Endometrial microvascular endothelial cells (primary cell): ENCODE data around the gene CATSPER4. TPM values are rescaled to one million over a fixed set of nuclear protein-coding genes. Genes with fewer than 3 reads are reported as not detected.

Experiments
- in situ Hi-C: cut with HindIII; loops from 2 replicates; pipeline ENCODE4 v1.10.0; 2017; ENCODE audit warnings: low sequenced_read_pairs, low pct_unique_long_range_greater_than_20kb; ENCODE audit errors: inconsistent ontology term
- total RNA-seq: library from RNA; depleted of rRNA; stranded (reverse); fragments of >200 nt; gene quantifications from one replicate; pipeline ENCODE4 v1.2.3, GENCODE V29; 2015; ENCODE audit errors: inconsistent ontology term

The CATSPER4 gene
- not detected for total RNA-seq

DNA sequence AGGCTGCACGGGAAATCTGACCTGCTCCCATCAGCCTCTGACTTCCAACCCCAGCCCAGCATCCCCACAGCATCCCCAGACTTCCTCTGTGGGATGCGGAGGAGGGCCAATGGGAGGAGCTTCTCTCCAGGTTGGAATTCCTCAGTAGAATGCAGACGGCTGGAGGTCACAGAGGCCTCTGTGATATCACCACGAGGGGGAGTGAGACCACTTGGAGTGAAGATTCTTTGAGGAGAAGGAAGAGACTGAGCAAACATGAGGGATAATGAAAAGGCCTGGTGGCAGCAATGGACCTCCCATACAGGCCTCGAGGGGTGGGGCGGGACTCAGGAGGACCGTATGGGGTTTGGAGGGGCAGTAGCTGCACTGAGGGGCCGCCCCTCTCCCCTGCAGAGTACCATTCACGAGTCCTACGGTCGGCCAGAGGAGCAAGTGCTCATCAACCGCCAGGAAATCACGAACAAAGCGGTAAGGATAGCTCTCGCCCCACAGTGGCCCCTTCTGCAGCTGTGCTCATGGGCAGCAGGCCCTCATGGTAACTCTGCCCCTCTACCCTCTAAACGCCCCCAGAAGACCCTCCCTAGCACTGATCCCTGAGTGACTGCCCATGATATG, at the start of gene CATSPER4:
CATSPER4 (plus strand) TSS at position 230 of the 615 bp plus-strand sequence; CDS start at position 256, 26 bp downstream.
- in situ Hi-C loops: no loop called here

DNA sequence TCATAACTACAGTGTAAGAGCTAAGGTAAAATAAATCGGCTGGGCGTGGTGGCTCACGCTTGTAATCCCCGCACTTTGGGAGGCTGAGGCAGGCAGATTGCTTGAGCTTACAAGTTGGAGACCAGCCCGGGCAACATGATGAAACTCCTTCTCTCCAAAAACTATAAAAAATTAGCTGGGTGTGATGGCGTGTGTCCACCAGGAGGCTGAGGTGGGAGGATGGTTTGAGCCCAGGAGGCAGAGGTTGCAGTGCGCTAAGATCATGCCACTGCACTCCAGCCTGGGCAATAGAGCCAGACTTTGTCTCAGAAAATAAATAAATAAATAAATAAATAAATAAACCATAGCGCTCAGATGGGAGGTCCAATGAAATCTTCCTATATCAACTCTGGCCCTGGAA, 48.2 kb upstream of the CATSPER4 start:
- in situ Hi-C loops: no loop called here

DNA sequence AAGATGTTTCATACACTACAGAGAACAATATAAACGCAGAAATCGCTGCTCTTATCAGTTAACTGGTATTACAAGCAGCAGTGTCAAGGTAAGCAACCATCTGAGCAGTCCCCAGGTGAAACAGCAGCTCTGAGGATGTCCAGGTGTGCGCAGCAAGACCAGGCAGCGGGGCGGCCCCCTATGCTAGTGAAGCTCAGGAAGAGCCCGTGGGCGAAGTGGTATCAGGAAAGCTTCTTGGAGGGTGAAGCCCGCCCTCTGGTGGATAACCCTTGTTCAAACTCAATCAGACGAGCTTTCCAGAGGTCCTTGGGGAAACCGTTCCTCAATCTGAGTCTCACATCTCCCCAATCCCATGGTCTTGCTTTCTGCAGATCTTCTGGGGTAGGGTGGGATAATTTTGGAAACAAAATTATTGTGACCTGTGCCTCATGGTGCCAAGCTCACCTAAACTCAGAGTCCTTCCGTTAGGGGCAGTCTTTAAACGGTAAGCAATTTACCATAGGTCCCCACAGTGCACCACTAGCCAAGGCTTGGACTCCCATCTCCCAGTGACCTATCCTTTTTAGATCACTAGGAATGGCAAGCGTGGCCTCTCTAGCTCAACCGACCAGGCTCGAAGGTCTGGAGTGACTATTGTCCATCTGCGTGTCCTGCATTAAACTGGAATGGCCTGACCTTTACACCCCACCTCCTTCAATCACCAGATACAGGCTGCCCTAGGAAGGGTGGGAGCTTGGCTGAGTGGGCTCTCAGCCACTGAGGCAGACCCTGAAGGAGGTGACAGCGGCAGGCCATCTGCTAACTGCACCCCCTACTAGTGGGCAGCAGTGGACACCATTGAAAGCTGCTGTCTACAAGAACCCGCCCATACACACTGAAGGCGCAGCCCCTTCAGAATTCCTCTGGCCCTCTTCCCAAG, 45.1 kb upstream of the CATSPER4 start:
- in situ Hi-C loops: no loop called here

DNA sequence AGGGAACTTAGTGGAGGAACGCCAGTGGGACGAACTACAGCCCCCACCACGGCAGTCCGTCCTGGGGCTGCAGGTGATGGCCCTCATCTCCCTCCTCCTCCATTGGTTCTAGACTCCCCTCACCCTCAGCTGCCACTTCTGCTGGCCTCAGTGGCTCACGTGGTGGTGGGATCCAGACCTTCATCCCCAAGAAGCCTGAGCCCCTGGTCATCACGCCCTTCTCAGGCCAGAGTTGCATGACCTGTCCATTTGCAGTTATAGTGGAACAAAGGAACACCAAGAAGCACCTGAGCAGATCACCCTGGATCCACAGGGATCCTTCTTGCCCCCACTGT, 44.5 kb upstream of the CATSPER4 start:
- in situ Hi-C loops: no loop called here

DNA sequence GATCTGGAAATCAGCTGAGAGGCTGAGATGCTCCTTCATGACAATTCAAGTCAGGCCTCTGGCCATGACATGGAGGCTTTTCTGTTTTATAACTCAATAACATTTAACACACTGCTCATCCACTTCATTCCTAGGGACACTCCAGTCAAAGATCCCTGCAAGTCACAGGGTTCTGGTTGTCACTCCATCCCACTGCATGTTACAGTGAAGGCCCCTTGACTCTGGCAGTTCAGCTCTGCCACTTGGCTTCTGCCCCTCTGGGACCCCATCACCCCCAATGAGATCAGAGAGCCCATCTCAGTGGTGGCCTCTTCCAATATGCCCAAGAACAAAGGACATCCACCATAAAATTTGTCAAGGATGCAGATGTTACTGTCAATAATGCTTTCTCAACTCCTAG, 41.5 kb upstream of the CATSPER4 start:
- in situ Hi-C loops: no loop called here

DNA sequence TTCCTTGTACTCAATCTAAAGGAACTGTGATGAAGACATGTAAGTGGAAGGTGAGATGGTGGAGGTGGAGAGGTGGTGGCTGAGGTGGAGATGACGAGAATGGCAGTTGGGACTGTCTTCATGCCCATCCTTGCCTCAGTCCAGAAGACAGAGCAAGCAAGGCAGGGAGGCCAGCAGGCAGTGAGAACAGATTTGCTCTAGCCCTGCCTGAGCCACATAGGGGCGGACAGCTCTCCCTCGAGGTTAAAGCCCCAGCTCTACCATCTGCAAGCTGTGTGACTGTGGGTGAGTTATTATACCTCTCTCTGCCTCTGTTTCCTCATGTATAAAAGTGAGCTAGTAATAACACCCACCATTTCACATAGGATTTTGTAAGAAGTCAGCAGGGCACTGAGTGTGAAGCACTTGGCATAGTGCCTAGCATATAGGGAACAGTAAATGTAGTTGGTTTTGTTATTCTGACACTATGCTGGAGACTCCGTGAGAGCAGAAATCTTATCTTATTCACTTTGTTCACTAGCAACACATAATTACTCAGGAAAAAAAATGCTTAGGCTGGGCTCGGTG, 36.4 kb upstream of the CATSPER4 start:
- in situ Hi-C loops: no loop called here

DNA sequence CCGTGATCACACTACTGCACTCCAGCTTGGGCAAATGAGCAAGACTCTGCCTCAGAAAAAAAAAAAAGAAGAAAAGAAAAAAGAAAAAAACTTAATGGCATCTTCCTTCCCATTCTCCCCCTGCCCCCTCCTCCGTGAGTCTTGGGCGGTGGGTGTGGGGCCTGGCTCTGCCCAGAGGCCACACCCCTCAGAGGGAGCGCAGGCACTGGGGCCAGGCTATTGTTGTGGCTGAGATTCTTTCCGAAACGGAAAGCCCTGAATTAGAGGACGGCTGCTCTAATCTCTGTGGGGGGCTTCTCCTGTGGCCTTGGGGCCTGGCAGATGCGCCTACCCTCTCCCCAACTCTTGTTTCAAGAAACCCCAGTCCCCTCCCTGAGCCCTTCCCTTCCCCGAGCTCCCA, 35.7 kb upstream of the CATSPER4 start:
- in situ Hi-C loops: no loop called here

DNA sequence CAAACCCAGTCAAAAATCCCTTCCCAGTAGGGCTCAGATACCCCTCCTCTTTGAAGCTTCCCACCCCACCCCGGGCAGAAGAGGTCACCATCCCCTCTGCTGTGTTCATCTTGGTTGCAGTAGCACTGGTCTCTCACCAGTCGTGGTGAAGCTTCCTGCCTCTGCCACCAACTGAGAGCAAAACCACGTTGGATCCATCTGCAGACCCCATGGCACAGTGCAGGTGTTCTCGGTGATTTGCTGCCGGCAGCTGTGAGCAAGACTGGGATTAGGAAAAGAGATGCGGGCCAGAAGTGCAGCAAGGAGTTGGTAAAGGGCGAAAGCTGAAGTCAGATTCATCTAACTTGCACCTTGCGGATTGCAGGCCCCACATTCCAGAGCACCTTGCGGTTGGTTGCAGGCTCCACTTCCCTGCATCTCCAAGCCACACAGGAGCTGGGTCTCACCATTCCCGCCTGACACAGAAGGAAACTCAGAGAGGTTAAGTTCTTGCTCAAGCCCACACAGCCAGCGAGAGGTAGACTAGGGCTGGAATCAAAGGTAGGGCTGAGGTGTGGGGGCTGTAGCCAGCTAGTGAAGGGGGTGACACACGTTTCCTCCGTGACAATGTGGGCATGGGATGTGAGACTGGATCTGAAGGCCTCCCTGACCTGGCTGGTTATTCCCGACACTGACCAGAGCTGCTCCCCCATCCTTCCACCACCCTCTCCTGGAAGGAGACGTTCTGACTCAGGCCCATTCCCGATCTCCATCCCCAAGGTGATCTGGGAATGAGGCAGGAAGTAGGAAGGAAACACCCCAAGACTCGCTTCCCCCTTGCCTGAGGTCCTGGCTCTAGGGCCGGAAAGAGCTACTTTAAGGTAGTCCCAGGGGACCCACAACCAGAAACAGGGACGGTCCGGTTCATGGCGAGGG, 34.8 kb upstream of the CATSPER4 start:
- in situ Hi-C loops: no loop called here

DNA sequence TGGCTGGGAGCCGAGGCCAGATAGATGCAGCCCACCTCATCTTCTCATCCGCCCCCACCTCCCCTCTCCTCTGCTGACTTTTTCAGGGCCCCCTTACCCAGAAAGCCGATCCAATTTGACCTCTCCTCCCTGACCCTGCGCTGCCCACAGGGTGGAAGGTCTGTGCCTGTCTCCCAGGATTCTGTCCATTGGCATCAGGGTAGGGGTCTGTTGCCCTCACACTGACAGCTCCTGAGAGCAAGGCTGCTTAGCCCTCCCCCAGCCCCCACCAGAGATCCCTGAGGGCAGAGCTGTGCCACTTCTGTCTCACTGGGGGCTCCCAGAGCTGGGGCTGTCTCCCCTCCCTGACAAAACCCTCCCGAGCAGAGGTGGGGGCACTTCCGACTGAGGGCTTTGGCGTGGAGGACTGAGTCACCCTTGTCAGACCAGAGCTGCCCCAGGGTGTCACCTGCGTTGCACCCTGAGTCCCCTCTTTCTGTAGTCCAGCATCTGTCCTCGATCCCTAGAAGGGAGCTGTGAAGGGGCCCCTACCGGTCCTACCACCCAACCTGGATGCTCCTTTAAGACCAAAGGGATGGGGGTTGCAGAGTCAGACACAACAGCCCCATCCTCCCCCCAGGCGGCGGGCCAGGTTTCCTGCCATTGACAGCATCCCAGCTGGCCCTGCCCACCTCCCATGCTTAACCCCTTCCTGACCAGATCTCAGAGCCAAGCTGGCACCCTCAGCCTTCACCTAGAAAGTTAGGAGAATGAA, 33.9 kb upstream of the CATSPER4 start:
- in situ Hi-C loops: no loop called here

DNA sequence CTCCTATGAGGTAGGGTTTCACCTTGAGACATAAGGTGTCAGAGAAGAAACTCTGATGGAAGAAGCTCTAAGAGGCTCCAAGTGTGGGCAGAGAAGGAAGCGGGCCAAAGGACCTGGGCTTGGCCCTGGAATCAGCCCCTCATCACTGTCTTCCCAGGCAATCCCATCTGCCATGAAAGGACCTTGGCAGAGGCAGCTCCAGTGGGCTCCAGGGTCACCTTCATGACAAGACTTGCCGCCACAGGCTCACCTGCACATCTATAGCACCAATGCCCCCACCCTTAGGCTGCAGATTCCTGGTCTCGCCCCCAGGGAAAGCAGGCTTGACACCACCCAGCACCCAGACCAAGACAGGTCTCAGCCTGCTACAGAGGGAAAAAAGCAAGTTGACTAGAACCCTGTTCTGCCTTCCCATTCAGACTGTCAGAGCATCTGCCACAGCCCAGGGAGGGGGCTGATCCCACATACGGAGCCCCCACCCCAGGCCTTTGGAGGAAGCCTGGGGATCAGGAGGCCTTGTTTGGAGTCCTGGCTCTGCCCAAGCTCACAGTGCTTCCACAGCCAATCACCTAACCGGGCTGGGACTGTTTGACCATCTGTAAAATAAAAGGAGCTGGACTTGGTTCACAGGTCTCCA, 32.0 kb upstream of the CATSPER4 start:
- in situ Hi-C loops: no loop called here

DNA sequence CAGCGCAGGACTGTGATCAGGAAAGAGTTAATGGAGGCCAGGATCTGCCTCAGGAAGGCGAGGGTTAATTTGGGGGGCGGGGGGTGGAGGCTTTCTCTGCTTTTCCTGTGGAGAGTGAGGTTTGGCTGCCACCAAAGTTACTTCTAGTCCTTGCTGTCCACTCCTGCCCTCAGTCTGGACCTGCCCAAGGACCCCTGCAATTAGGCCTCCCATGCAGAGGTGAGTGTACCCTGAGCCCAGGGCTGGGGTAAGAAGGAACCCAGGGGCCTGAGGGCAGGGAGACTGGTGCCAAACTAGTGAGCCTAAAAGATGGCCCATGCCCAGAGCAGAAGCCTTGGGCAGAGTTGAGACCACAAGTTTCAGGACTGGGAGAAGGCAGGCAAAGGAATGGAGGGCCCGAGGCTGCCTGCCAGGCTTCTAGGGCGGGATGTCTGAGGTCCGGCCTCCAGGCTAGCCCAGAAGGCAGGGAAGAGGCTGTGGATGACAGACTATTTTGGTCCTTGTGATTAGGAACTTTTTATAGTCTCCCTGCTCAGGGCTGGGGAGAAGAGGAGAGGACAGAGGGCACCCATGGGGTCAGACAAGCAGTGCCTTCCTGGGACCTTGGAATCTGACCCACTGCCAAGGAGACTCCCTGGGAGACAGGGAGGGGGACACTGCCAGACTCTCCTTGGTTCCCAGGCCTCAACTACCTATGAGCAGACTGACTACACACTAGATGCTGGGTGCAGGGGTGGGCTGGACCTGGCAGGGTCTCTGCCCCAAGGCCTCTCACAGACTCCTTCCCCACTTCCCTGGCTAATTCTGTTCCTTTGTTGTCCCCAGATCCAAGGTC, 31.3 kb upstream of the CATSPER4 start, which contains the start of gene FAM110D:
FAM110D (plus strand) TSS at position 172 of the 835 bp plus-strand sequence. CDS start 2,213 bp downstream, outside the sequence.
- in situ Hi-C loops: no loop called here

DNA sequence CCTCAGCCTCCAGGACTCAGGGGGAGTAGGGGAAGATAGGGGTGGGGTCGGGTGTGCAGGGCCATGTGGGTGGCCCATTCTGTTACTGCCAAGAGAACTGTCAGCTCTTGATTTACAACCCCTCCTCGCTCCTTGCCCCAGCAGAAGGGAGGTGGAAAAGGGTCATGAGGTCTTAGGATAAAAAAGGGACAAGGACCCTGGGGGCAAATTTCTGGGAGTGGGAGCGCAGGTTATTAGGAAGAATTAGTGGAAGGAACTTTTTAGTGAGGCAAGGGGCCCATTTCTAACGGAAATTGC, 30.7 kb upstream of the CATSPER4 start:
- in situ Hi-C loops: no loop called here

DNA sequence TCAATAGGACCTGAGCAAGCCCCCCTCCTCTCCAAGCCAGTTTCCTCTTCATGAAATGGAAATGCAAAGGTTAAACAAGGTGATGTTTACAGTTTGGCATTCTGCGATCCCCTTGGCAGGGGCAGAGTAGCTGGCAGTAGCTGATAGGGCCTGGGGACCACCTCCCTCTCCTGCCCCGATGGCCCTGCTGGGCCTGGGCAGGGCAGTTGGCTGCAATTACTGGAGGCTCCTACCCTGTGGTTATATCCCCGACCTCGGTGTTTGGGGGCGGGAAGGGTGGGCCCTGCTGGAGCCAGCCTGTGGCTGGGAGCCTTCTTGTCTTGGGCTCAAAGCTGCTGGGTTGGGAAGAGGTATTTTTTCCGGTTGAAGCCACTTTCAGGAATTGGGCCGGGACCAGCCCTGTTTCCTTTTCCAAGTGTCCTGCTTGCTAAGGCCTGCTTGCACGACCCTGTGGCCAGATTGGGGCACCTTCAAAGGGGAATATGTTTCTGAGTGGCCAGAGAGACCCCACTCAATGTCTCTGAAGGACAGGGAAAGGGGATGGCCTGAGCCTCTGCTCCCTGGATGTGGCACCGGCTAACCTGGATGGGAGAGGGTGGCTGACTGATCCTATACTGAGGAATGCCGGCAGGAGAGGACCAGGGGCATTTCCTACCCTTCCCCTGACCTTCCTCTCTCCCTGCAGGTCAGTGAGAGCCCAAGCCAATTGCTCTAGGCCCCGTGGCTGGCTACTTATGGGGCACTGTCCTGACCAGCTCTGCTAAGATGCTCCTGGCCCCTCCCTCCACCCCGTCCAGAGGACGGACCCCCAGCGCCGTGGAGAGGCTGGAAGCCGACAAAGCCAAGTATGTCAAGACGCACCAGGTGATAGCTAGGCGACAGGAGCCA, 29.6 kb upstream of the CATSPER4 start:
- in situ Hi-C loops: no loop called here

DNA sequence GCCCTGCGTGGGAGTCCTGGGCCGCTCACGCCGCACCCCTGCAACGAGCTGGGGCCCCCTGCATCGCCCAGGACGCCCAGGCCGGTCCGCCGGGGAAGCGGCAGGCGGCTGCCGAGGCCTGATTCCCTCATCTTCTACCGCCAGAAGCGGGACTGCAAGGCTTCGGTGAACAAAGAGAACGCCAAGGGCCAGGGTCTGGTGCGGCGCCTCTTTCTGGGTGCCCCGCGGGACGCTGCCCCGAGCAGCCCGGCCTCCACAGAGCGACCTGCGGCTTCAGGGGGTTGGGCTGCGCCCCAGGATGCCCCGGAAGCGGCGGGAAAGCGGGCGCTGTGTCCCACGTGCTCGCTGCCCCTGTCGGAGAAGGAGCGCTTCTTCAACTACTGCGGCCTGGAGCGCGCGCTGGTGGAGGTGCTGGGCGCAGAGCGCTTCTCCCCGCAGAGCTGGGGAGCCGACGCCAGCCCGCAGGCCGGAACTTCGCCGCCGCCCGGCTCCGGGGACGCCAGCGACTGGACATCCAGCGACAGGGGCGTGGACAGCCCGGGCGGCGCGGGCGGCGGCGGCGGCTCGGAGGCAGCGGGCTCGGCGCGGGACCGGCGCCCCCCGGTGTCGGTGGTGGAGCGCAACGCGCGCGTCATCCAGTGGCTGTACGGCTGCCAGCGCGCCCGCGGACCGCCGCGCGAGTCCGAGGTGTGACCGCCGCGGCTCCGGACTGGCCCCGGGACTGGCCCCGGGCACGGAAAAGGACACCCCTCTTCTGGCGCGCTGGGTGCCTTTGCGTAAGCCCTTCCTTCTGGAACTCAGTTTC, 28.8 kb upstream of the CATSPER4 start:
- in situ Hi-C loops: no loop called here

DNA sequence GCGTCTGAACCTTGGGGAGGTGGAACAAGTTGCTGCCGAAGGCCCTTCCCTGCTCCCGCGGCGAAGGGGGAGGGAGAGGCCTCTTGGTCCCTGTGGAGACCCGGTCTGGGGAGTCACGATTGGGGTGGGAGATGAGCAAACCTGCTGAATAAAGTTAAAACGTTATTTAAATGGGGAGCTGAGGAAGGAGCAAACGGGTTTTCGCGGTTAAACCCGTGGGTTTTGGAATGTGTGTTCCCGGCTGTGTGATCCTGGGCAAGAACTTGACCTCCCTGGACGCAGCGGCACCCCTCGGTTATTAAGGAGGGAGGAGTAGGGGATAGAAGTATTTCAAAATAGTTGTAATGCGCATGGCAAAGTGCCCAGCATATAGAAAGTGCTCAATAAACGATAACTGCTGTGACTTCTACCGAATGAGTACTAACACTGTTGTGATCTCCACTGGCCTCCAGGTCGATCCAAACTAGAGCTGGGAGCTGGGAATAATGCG, 28.1 kb upstream of the CATSPER4 start:
- in situ Hi-C loops: no loop called here

DNA sequence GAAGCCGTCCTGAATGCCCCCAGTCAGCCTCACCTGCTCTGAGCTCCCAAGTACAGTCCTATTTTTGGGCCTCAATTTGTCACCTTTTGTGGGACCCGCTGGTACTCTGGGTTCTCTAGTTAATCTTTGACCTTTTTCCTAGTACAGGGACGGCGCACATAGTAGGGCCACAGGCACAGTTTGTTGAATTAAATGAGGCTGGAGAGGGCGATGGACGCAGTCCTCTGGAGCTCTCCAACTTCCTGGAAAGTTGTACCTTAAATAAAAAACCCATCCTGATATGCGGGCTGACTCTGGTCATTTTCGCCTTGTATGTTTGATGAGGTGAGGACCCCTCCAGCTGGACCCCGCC, 26.7 kb upstream of the CATSPER4 start:
- in situ Hi-C loops: no loop called here
